Measurements from ENCODE around the gene TXNDC2. TPM values are rescaled to one million over a fixed set of nuclear protein-coding genes. Genes with fewer than 3 reads are reported as not detected.

Gene TXNDC2
- total RNA-seq, 2 experiments from 2014 or later = 0.30 TPM; not detected in 1

DNA sequence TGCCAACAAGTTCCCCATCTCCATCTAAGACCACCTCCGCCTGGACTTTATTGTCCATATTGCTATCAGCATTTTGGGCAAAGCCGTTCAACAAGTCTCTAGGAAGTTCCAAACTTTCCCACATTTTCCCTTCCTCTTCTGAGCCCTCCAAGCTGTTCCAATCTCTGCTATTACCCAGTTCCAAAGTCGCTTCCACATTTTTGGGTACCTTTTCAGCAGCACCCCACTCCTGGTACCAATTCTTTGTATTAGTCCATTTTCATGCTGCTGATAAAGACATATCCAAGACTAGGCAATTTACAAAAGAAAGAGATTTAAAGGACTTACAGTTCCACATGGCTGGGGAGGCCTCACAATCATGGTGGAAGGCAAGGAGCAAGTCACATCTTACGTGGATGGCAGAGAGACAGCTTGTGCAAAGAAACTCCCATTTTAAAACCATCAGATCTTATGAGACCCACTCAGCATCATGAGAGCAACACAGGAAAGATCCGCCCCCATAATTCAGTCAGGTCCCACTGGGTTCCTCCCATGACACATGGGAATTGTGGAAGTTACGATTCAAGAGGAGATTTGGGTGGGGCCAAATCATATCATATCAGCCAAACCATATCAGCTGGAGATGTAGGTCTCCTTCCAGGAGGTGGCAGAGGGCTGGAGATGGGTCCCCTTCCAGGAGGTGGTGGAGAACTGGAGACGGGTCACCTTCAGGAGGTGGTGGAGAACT is 19.8 kb upstream of the TXNDC2 start:
- no peak for DNase-seq
- Mint-ChIP-seq H3K9me3 (peaks cover 19% of the 10 kb centered on the region), H3K4me3 (no peak overlapping the region), H3K27ac (no peak overlapping the region), H3K36me3 (ENCODE audit: low read depth) (peaks cover 16% of the 10 kb centered on the region), H3K4me1 (peaks cover 53% of the 10 kb centered on the region), H3K27me3 (no peaks in the 10 kb centered on the region)
- CTCF ChIA-PET = no interaction called here
- POLR2A ChIA-PET = no interaction called here

DNA sequence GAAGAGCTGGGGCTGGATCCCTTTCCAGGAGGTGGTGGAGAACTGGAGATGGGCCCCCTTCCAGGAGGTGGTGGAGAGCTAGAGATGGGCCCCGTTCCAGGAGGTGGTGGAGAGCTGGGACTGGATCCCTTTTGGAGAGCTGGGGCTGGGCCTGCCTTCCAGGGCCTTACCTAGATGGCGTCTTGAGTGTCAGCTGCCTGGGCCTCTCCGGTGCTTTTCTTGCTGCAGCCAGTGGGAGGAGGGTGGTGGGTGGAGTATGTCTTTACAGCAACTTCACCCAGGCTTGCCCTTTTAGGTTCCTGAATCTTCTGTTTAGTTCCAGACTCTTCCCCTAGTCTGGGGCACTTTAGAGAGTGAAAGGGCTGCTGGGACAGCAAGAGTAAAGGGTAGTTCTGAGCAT is 19.1 kb upstream of the TXNDC2 start:
- CTCF ChIA-PET = no interaction called here
- peaks cover 16% of the 10 kb centered on the region for H3K36me3 Mint-ChIP-seq (ENCODE audit: low read depth)
- H3K4me3 Mint-ChIP-seq = no peak overlapping the region
- peaks cover 1% of the 10 kb centered on the region for H3K27me3 Mint-ChIP-seq
- peaks cover 19% of the 10 kb centered on the region for H3K9me3 Mint-ChIP-seq
- H3K27ac Mint-ChIP-seq = no peak overlapping the region
- POLR2A ChIA-PET = no interaction called here
- no peak for DNase-seq
- H3K4me1 Mint-ChIP-seq = peaks cover 50% of the 10 kb centered on the region

DNA sequence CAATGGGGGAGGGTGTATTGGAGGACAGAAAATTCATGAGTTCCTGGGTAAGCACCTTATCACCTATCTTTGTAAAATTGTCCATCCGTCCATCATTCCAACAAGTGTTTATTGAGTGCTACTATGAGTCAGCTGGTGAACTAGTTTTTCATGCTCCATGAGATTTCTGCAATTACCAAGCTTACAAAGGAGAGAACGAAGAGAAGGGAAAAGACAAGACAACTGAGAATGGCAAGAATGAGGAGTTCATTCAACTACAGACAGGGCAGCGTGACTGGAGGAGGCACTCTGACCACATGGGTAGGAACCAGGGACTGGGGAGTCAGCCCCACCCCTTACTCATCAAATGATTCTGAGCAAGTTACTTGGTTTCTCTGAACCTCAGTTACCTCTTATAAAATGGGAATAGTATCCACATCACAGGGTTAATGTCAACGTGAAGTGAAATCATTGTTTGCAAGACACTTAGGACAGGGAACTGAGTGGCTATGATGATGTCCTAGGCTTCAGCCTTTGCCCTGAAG is 18.6 kb upstream of the TXNDC2 start:
- Mint-ChIP-seq H3K4me1 (peaks cover 45% of the 10 kb centered on the region), H3K27ac (no peak overlapping the region), H3K4me3 (no peak overlapping the region), H3K36me3 (ENCODE audit: low read depth) (peaks cover 16% of the 10 kb centered on the region), H3K9me3 (peaks cover 19% of the 10 kb centered on the region), H3K27me3 (peaks cover 3% of the 10 kb centered on the region)
- ChIA-PET CTCF (no interaction called here), POLR2A (no interaction called here)
- no peak for DNase-seq

DNA sequence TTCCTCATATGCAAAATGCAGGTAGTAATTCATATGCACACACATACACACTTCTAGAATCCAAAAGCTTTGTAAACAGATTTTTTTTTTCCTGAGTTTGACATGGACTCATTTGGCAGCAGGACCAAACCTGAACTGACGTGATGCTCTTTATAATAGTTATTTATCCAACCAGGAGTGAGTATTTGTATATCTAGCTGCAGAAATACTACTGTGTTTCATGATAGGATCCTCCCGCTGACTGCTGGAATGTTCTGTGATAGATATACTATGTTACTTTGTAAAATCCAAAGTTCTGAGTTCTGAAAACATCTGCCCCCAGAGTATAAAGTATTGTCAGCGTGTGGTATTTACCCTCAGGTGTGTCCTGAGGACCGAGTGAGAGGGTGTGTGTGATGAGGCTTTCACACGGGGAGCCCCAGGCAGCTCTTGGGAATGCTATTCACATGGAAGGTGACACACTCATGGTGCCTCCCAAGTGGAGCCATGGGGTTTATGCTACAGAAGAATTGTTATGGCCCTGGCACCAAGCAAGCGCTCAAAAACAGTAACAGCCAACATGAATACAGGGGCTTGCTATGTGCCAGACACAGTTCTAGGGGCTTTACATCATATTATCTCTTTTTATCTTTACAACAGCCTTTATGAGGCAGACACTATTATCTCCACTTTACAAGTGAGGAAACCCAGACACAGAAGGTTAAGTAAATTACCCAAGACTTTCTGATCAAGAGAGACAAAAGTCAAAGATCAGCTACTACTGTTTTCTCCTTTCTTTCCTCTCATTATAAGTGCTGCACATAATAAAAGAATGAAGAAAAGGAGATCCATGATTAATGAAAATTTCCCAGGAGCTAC is 16.7 kb upstream of the TXNDC2 start:
- peaks cover 31% of the 10 kb centered on the region for H3K4me1 Mint-ChIP-seq
- no peak overlapping the region for H3K4me3 Mint-ChIP-seq
- H3K36me3 Mint-ChIP-seq (ENCODE audit: low read depth) = peaks cover 11% of the 10 kb centered on the region
- peaks cover 19% of the 10 kb centered on the region for H3K9me3 Mint-ChIP-seq
- no peak overlapping the region for H3K27ac Mint-ChIP-seq
- ChIA-PET CTCF (no interaction called here), POLR2A (interaction anchor here (2.5 kb wide), 1 partner anchor 45 kb away, joined by 15 read pairs; the partner anchor contains the start of gene VAPA)
- peaks cover 4% of the 10 kb centered on the region for H3K27me3 Mint-ChIP-seq
- DNase-seq = no peak

DNA sequence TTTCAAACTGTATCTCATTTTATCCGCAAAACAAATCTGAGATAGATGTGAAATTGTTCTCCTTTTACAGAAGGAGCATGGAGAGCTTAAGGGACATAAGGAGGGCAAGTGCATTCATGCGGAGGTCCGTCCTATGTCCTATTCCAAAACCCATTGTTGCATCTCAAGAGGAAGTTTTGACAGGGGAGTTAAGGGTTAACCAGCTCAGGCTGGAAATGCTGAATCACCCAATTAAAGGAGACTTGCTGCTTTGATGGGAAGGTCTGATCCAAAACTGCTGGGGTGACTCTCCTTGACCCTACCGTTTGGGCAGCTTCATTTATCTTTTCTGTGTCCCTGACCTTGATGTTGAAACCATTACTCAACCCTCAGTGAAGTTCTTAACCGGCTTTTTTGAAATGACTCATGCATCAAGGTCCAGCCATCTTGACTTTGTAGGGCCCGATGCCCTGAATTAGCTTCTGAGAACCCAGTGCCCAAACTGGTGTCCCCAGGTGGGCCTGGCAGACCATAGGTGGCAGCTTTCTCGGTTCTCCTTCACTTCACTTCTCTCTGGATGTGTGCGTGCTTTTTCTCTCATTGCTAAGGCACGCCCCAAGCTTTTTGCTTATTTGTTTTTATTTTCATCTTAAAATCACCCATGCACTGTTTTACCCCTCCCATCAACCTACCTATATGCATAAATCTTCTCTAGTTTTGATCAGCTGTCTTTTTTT is 15.9 kb upstream of the TXNDC2 start:
- H3K27me3 Mint-ChIP-seq = peaks cover 4% of the 10 kb centered on the region
- peaks cover 31% of the 10 kb centered on the region for H3K4me1 Mint-ChIP-seq
- H3K36me3 Mint-ChIP-seq (ENCODE audit: low read depth) = peaks cover 11% of the 10 kb centered on the region
- ChIA-PET POLR2A (interaction anchor here (2.5 kb wide), 1 partner anchor 44 kb away, joined by 15 read pairs; the partner anchor contains the start of gene VAPA), CTCF (no interaction called here)
- no peak overlapping the region for H3K4me3 Mint-ChIP-seq
- H3K27ac Mint-ChIP-seq = no peak overlapping the region
- no peak for DNase-seq
- peaks cover 16% of the 10 kb centered on the region for H3K9me3 Mint-ChIP-seq

GRCh38 chr18:9870431-9871008 is 15.3 kb upstream of the TXNDC2 start:
- Mint-ChIP-seq H3K27ac (no peak overlapping the region), H3K9me3 (peaks cover 13% of the 10 kb centered on the region), H3K27me3 (peaks cover 4% of the 10 kb centered on the region), H3K4me3 (no peak overlapping the region), H3K36me3 (ENCODE audit: low read depth) (peaks cover 8% of the 10 kb centered on the region), H3K4me1 (peaks cover 31% of the 10 kb centered on the region)
- POLR2A ChIA-PET = interaction anchor here (2.5 kb wide), 1 partner anchor 44 kb away, joined by 15 read pairs; the partner anchor contains the start of gene VAPA
- DNase-seq = no peak
- CTCF ChIA-PET = no interaction called here

- Mint-ChIP-seq H3K4me1 (peaks cover 33% of the 10 kb centered on the region), H3K27ac (no peak overlapping the region), H3K27me3 (peaks cover 4% of the 10 kb centered on the region), H3K9me3 (peaks cover 5% of the 10 kb centered on the region), H3K4me3 (no peak overlapping the region), H3K36me3 (ENCODE audit: low read depth) (peaks cover under 1% of the 10 kb centered on the region)
- ChIA-PET POLR2A (interaction anchor here (2.5 kb wide), 1 partner anchor 43 kb away, joined by 15 read pairs; the partner anchor contains the start of gene VAPA), CTCF (no interaction called here)
- no peak for DNase-seq
Measured at GRCh38 chr18:9871244-9871746, 14.5 kb upstream of the TXNDC2 start.

GRCh38 chr18:9872823-9873222 is 12.9 kb upstream of the TXNDC2 start:
- Mint-ChIP-seq H3K27ac (no peak overlapping the region), H3K4me3 (no peak overlapping the region), H3K27me3 (peaks cover 4% of the 10 kb centered on the region), H3K9me3 (no peaks in the 10 kb centered on the region), H3K4me1 (peaks cover 45% of the 10 kb centered on the region), H3K36me3 (ENCODE audit: low read depth) (no peaks in the 10 kb centered on the region)
- DNase-seq = no peak
- ChIA-PET CTCF (interaction anchor here (0.9 kb wide), 1 partner anchor 11 kb away, joined by 3 read pairs; no protein-coding TSS in a partner anchor), POLR2A (no interaction called here)

GRCh38 chr18:9874728-9875127 is 11.0 kb upstream of the TXNDC2 start:
- Mint-ChIP-seq H3K36me3 (ENCODE audit: low read depth) (no peaks in the 10 kb centered on the region), H3K4me3 (no peak overlapping the region), H3K27ac (no peak overlapping the region), H3K9me3 (no peaks in the 10 kb centered on the region), H3K4me1 (peaks cover 29% of the 10 kb centered on the region), H3K27me3 (peaks cover 4% of the 10 kb centered on the region)
- no peak for DNase-seq
- ChIA-PET CTCF (no interaction called here), POLR2A (no interaction called here)

DNA sequence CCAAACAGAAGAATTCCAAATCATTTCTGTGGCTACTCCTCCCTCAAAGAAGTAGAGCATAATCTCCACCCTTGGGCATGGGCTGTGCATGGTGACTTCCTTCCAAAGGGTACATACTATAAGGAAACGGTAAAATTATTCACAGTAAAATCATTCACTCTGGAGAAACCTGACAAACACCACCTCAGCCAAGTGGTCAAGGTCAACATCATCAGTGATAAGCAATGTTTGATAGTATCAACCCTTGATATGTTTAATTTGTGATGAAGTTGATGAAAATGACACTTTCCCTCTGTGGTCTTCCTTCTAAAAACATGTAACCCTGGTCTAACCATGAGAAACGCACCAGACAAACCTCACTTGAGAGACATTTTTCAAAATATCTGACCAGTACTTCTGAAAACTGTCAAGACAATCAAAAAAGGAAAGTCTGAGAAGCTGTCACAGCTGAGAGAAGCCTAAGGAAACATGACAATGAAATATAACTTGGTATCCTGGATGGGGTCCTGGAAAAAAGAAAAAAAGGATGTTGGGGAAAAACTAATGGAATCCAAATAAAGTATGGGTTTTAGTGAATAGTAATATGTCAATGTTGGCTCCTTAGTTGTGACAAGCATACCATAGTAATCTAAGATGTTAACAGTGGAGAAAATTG is 9.4 kb upstream of the TXNDC2 start:
- CTCF ChIA-PET = no interaction called here
- H3K4me1 Mint-ChIP-seq = peaks cover 14% of the 10 kb centered on the region
- peak overlapping the region; percentile 69 for H3K27ac Mint-ChIP-seq
- H3K4me3 Mint-ChIP-seq = no peak overlapping the region
- H3K27me3 Mint-ChIP-seq = peaks cover 4% of the 10 kb centered on the region
- peaks cover 3% of the 10 kb centered on the region for H3K9me3 Mint-ChIP-seq
- no peak for DNase-seq
- no peaks in the 10 kb centered on the region for H3K36me3 Mint-ChIP-seq (ENCODE audit: low read depth)
- POLR2A ChIA-PET = interaction anchor here (0.9 to 1.2 kb wide), 2 partner anchors 14 to 23 kb away, joined by 4 to 8 read pairs; no protein-coding TSS in a partner anchor

- Mint-ChIP-seq H3K4me3 (peak overlapping the region; percentile 8), H3K9me3 (peaks cover 3% of the 10 kb centered on the region), H3K4me1 (peaks cover 14% of the 10 kb centered on the region), H3K36me3 (ENCODE audit: low read depth) (no peaks in the 10 kb centered on the region), H3K27ac (peak overlapping the region; percentile 69), H3K27me3 (peaks cover 2% of the 10 kb centered on the region)
- ChIA-PET POLR2A (interaction anchor here (0.6 to 1.2 kb wide), 3 partner anchors 15 to 38 kb away, joined by 3 to 8 read pairs (median 4); no protein-coding TSS in a partner anchor), CTCF (no interaction called here)
- DNase-seq = no peak
Measured at GRCh38 chr18:9876867-9877654, 8.7 kb upstream of the TXNDC2 start.
